Activated CD4-positive, alpha-beta memory T cell treated with anti-CD3 and anti-CD28 coated beads, Interleukin-2, amount 10 ng/mL, durations not matched to agents 7 days and 5 days (primary cell): ENCODE results near the gene MYT1. TPM values are rescaled to one million over a fixed set of nuclear protein-coding genes. Genes with fewer than 3 reads are reported as not detected.

ENCODE experiments used
- CTCF ChIA-PET: fragments of 350-600 bp; sonication (Branson Sonifier 250); formaldehyde crosslinking; loops from one replicate; lab custom pipeline; 2021; ENCODE audit warnings: antibody characterized with exemption, inconsistent platforms; lab: Charles Lee
- POLR2A ChIA-PET: fragments of 350-600 bp; sonication (Branson Sonifier 250); formaldehyde crosslinking; loops from one replicate; lab custom pipeline; 2021; ENCODE audit warnings: antibody characterized with exemption; lab: Charles Lee
- DNase-seq: peaks from one replicate; pipeline ENCODE4 v3.0.0-alpha.2; 2020
- H3K27ac Mint-ChIP-seq: one replicate; pipeline ENCODE4 v1.8.0; 2021; ENCODE audit warnings: mild to moderate bottlenecking, mixed read lengths
- H3K27me3 Mint-ChIP-seq: one replicate; pipeline ENCODE4 v1.8.0; 2021; ENCODE audit warnings: mixed read lengths
- H3K36me3 Mint-ChIP-seq: one replicate; pipeline ENCODE4 v1.8.0; 2021; ENCODE audit warnings: low read depth, mixed read lengths
- H3K4me1 Mint-ChIP-seq: one replicate; pipeline ENCODE4 v1.8.0; 2021; ENCODE audit warnings: mixed read lengths
- H3K4me3 Mint-ChIP-seq: one replicate; pipeline ENCODE4 v1.8.0; 2021; ENCODE audit warnings: mild to moderate bottlenecking, mixed read lengths
- H3K9me3 Mint-ChIP-seq: one replicate; pipeline ENCODE4 v1.8.0; 2021; ENCODE audit warnings: mixed read lengths
- total RNA-seq, 2 experiments: library from RNA; stranded (reverse); gene quantifications; one replicate each; pipeline ENCODE4 v1.2.3, GENCODE V29; 2021

MYT1 gene
- total RNA-seq, 2 experiments from 2014 or later = not detected

DNA sequence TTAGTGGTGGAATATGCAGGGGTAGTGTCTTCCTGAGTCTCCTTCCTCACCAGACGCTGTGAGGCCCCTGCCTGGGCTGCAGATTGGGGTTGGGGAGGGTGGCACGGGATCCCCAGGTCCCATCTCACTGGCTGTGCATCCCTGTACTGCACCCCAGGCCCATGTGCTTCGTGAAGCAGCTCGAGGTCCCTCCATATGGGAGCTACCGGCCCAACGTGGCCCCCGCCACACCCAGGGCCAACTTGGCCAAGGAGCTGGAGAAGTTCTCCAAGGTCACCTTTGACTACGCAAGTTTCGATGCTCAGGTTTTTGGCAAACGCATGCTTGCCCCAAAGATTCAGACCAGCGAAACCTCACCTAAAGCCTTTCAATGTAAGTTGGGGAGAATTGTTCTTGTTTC is 52.7 kb downstream of the MYT1 start:
- no peak overlapping the region for H3K4me3 Mint-ChIP-seq
- POLR2A ChIA-PET = no interaction called here
- no peaks in the 10 kb centered on the region for H3K9me3 Mint-ChIP-seq
- H3K27ac Mint-ChIP-seq = no peak overlapping the region
- no peaks in the 10 kb centered on the region for H3K27me3 Mint-ChIP-seq
- no peaks in the 10 kb centered on the region for H3K36me3 Mint-ChIP-seq
- CTCF ChIA-PET = no interaction called here
- no peak for DNase-seq
- peaks cover 8% of the 10 kb centered on the region for H3K4me1 Mint-ChIP-seq

GRCh38 chr20:64217539-64218221 is 53.4 kb downstream of the MYT1 start:
- no peak overlapping the region for H3K27ac Mint-ChIP-seq
- no peak for DNase-seq
- H3K9me3 Mint-ChIP-seq = no peaks in the 10 kb centered on the region
- H3K4me3 Mint-ChIP-seq = no peak overlapping the region
- ChIA-PET CTCF (no interaction called here), POLR2A (no interaction called here)
- no peaks in the 10 kb centered on the region for H3K36me3 Mint-ChIP-seq
- no peaks in the 10 kb centered on the region for H3K27me3 Mint-ChIP-seq
- H3K4me1 Mint-ChIP-seq = peaks cover 8% of the 10 kb centered on the region

- Mint-ChIP-seq H3K4me1 (peaks cover 8% of the 10 kb centered on the region), H3K27ac (no peak overlapping the region), H3K4me3 (no peak overlapping the region), H3K36me3 (no peaks in the 10 kb centered on the region), H3K27me3 (no peaks in the 10 kb centered on the region), H3K9me3 (no peaks in the 10 kb centered on the region)
- no peak for DNase-seq
- ChIA-PET CTCF (no interaction called here), POLR2A (no interaction called here)
Observed at GRCh38 chr20:64219202-64219601, 55.0 kb downstream of the MYT1 start.

- no peaks in the 10 kb centered on the region for H3K36me3 Mint-ChIP-seq
- CTCF ChIA-PET = no interaction called here
- no peak overlapping the region for H3K27ac Mint-ChIP-seq
- no peaks in the 10 kb centered on the region for H3K27me3 Mint-ChIP-seq
- H3K9me3 Mint-ChIP-seq = no peaks in the 10 kb centered on the region
- H3K4me3 Mint-ChIP-seq = no peak overlapping the region
- POLR2A ChIA-PET = no interaction called here
- H3K4me1 Mint-ChIP-seq = peaks cover 9% of the 10 kb centered on the region
- DNase-seq = no peak
Observed at GRCh38 chr20:64219730-64220129, 55.5 kb downstream of the MYT1 start.

- Mint-ChIP-seq H3K4me3 (no peak overlapping the region), H3K36me3 (no peaks in the 10 kb centered on the region), H3K27ac (no peak overlapping the region), H3K27me3 (no peaks in the 10 kb centered on the region), H3K9me3 (no peaks in the 10 kb centered on the region), H3K4me1 (peaks cover 5% of the 10 kb centered on the region)
- ChIA-PET POLR2A (no interaction called here), CTCF (no interaction called here)
- no peak for DNase-seq
Observed at GRCh38 chr20:64220420-64220819, 56.2 kb downstream of the MYT1 start.

DNA sequence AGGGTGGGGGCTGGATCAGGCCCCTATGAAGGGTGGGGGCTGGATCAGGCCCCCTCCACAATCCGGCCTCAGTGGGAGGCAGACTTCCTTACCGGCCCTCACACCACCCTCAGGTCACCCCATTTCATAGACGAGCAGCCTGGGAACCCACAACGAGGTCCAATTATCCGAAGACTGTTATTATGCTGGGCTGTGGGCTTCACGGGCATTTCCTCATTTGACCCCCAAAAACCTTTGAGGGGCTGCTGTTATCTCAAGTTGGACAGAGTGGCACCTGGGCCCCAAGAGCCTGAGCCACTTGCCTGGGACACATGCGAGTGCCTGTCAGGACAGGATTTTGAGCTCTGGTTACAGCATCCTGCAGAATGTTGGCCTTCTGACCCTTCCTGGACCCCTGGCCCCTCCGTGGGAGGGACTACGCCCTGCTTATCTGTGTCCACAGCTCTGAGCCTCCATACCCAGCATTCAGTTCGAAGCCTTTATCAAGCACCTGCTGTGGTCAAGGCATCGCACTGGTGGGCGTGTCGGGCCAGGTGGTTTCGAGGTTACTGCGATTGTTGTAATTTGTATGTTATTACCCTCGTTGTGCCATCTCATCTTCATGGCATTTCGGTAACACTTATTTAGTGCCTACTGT is 56.8 kb downstream of the MYT1 start:
- ChIA-PET CTCF (no interaction called here), POLR2A (no interaction called here)
- no peak for DNase-seq
- no peak overlapping the region for H3K27ac Mint-ChIP-seq
- no peaks in the 10 kb centered on the region for H3K9me3 Mint-ChIP-seq
- no peaks in the 10 kb centered on the region for H3K36me3 Mint-ChIP-seq
- H3K27me3 Mint-ChIP-seq = no peaks in the 10 kb centered on the region
- no peak overlapping the region for H3K4me3 Mint-ChIP-seq
- H3K4me1 Mint-ChIP-seq = peaks cover 5% of the 10 kb centered on the region

GRCh38 chr20:64222291-64222735 is 58.1 kb downstream of the MYT1 start:
- Mint-ChIP-seq H3K27me3 (no peaks in the 10 kb centered on the region), H3K27ac (no peak overlapping the region)

DNA sequence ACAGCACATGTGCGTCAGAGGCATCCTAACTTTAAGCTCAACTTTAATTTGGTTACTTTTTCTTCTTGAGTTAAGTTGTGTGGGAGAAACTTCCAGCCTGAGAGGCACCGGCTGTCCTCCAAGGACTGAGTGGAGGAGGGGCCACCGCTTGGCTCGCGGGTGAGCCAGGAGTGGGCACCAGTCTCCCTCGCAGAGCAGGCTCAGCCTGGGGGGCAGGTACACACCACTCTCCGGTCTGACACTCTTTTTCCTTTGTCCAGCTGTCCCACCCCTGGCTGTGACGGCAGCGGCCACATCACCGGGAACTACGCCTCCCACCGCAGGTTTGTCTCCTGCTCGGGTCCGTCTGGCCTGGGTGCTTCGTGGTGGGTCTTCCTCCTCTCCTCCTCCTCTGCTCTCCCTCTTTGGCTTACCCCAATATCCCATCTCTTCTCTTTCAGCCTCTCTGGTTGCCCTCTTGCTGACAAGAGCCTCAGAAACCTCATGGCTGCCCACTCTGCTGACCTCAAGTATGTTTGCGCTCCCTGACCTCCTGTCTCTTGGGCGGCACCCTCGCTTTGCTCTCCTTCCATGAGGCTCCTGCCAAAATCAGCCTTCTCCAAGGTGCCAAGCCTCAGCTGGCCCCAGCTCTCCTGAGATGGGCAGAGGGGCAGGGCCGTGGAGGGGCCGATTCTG is 58.7 kb downstream of the MYT1 start:
- ChIA-PET CTCF (no interaction called here), POLR2A (no interaction called here)
- Mint-ChIP-seq H3K27ac (no peak overlapping the region), H3K27me3 (no peaks in the 10 kb centered on the region), H3K9me3 (no peaks in the 10 kb centered on the region), H3K4me1 (peaks cover 14% of the 10 kb centered on the region), H3K36me3 (no peaks in the 10 kb centered on the region), H3K4me3 (no peak overlapping the region)
- DNase-seq = no peak

More at GRCh38 chr20:64222291-64222735, 58.1 kb downstream of the MYT1 start:
- CTCF ChIA-PET = no interaction called here
- no peak for DNase-seq
- POLR2A ChIA-PET = no interaction called here
- Mint-ChIP-seq H3K4me3 (no peak overlapping the region), H3K36me3 (no peaks in the 10 kb centered on the region), H3K9me3 (no peaks in the 10 kb centered on the region), H3K4me1 (peaks cover 12% of the 10 kb centered on the region)

- ChIA-PET POLR2A (interaction anchor here (1.2 kb wide), 1 partner anchor 32 kb away, joined by 3 read pairs; no protein-coding TSS in a partner anchor), CTCF (no interaction called here)
- Mint-ChIP-seq H3K4me1 (peaks cover 16% of the 10 kb centered on the region), H3K27ac (no peak overlapping the region), H3K9me3 (no peaks in the 10 kb centered on the region), H3K27me3 (no peaks in the 10 kb centered on the region), H3K36me3 (no peaks in the 10 kb centered on the region), H3K4me3 (no peak overlapping the region)
- DNase-seq = no peak
Observed at GRCh38 chr20:64223526-64224067, 59.3 kb downstream of the MYT1 start.

GRCh38 chr20:64224351-64225170 is 60.3 kb downstream of the MYT1 start:
- Mint-ChIP-seq H3K4me1 (peaks cover 16% of the 10 kb centered on the region), H3K36me3 (no peaks in the 10 kb centered on the region), H3K27me3 (no peaks in the 10 kb centered on the region), H3K27ac (no peak overlapping the region), H3K4me3 (no peak overlapping the region), H3K9me3 (no peaks in the 10 kb centered on the region)
- ChIA-PET POLR2A (interaction anchor here (0.8 to 1.2 kb wide), 2 partner anchors 18 to 31 kb away, joined by 3 read pairs; no protein-coding TSS in a partner anchor), CTCF (no interaction called here)
- no peak for DNase-seq

DNA sequence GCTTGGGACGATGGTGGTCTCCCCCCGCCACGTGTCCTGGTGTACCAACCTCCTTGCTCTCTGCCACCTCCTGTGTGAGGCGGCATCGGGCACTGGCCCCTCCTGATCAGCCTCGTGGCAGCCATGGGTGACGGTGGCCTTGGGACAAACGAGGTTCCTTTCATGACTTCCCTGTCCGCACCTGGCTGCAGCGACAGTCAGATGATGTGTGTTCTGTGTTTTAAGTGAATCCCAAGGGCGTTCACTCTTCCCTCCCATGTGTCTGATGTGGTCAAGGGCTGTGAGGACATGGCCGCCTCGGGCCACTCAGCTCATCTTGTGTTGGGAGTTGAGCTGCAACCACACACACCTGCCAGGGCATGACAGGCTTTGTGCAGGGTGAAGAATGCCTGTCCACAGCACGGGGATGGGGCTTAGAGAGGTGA is 60.9 kb downstream of the MYT1 start:
- ChIA-PET POLR2A (no interaction called here), CTCF (no interaction called here)
- Mint-ChIP-seq H3K27me3 (no peaks in the 10 kb centered on the region), H3K4me1 (peaks cover 16% of the 10 kb centered on the region), H3K36me3 (no peaks in the 10 kb centered on the region), H3K27ac (no peak overlapping the region), H3K4me3 (no peak overlapping the region), H3K9me3 (no peaks in the 10 kb centered on the region)
- no peak for DNase-seq

DNA sequence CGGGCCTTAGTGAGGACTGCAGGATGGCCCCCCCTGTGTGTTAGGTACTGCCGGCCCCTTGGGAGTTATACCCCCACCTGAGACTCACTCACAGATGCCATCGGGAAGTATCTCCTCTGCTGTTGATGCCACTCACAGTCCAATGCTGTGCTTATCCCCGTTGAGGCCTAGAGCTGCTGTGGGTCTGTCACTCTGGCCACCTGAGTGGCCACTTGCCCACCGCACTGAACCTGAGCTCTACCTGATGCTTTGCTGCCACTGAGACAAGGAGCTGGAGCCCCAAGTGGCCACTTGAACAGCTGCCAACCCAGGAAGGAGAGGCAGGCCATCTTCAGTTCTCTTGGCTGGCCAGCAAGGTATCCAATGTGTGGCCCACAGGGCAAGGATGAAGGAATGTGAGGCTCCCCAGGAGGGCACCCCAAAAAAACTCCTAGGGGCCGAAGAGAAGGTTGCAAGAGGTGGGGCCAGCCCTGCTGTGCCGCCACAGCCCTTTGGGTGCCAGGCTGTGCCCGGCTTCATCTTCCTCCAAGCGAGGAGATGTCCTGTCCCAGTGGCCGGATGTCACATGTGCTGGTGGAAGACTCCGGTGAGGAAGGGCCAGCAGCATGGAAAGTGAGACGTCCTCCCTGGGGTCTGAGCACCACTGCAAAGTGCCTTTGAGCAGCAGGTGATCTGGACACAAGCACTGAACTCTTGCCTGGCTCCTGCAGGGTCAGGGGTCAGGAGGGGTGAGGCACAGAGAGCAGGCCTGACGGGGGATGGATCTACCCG is 61.8 kb downstream of the MYT1 start:
- H3K27ac Mint-ChIP-seq = no peak overlapping the region
- H3K9me3 Mint-ChIP-seq = no peaks in the 10 kb centered on the region
- no peaks in the 10 kb centered on the region for H3K27me3 Mint-ChIP-seq
- no peak overlapping the region for H3K4me3 Mint-ChIP-seq
- no peak for DNase-seq
- POLR2A ChIA-PET = no interaction called here
- H3K36me3 Mint-ChIP-seq = no peaks in the 10 kb centered on the region
- peaks cover 16% of the 10 kb centered on the region for H3K4me1 Mint-ChIP-seq
- CTCF ChIA-PET = no interaction called here
